Osteoblast (primary cell): Measurements from ENCODE around the gene MAD1L1. TPM values are rescaled to one million over a fixed set of nuclear protein-coding genes. Genes with fewer than 3 reads are reported as not detected.

Experiments
- DNase-seq: peaks from one replicate; pipeline ENCODE4 v3.0.0; 2011; ENCODE audit warnings: low spot score, mixed read lengths; ENCODE audit not compliant: insufficient read length; ENCODE audit errors: missing footprints
- H2AFZ ChIP-seq: 2 replicates; pipeline ENCODE4 v1.6.0; 2011; ENCODE audit warnings: mild to moderate bottlenecking, low read length
- H3K27ac ChIP-seq: 2 replicates; pipeline ENCODE4 v1.5.1; 2011; ENCODE audit warnings: mild to moderate bottlenecking, low read depth, low read length, moderate library complexity
- H3K27me3 ChIP-seq: 2 replicates; pipeline ENCODE4 v1.6.0; 2012; ENCODE audit warnings: mild to moderate bottlenecking, control low read depth, inconsistent platforms, low read length, moderate library complexity; ENCODE audit not compliant: insufficient read depth
- H3K36me3 ChIP-seq: 2 replicates; pipeline ENCODE4 v1.5.1; 2011; ENCODE audit warnings: mild to moderate bottlenecking, low read length, control low read depth, moderate library complexity; ENCODE audit not compliant: insufficient read depth
- H3K4me1 ChIP-seq: 2 replicates; pipeline ENCODE4 v1.5.1; 2011; ENCODE audit warnings: mild to moderate bottlenecking, low read length, control low read depth, moderate library complexity; ENCODE audit not compliant: insufficient read depth
- H3K4me2 ChIP-seq: 2 replicates; pipeline ENCODE4 v1.6.0; 2011; ENCODE audit warnings: mild to moderate bottlenecking, low read length; ENCODE audit not compliant: insufficient read depth
- H3K4me3 ChIP-seq: fragments of 200-600 bp; sonication (generic); 3 replicates; pipeline ENCODE4 v1.5.1; 2012; ENCODE audit warnings: mild to moderate bottlenecking, low read length, inconsistent platforms; ENCODE audit not compliant: insufficient read depth
- H3K79me2 ChIP-seq: 2 replicates; pipeline ENCODE4 v1.6.0; 2012; ENCODE audit warnings: mild to moderate bottlenecking, low read length, control low read depth, inconsistent platforms; ENCODE audit not compliant: insufficient read depth
- H3K9me3 ChIP-seq: 2 replicates; pipeline ENCODE4 v1.5.1; 2011; ENCODE audit warnings: low read depth, low read length, control low read depth
- H4K20me1 ChIP-seq: 2 replicates; pipeline ENCODE4 v1.6.0; 2012; ENCODE audit warnings: mild to moderate bottlenecking, low read length, control low read depth; ENCODE audit not compliant: insufficient read depth
- total RNA-seq: library from RNA; depleted of rRNA; stranded (reverse); fragments of >200 nt; gene quantifications from 2 replicates; pipeline ENCODE4 v1.2.3, GENCODE V29; 2012
- TF ChIP-seq, protein P1 (sequence below): IDR thresholded peaks from 2 replicates; pipeline ENCODE4 v1.5.1; 2011; ENCODE audit warnings: mild to moderate bottlenecking, low read depth, low read length, moderate library complexity; ENCODE audit errors: extremely low read depth

The MAD1L1 gene
- total RNA-seq, 1 donor, result 66.2 TPM

DNA sequence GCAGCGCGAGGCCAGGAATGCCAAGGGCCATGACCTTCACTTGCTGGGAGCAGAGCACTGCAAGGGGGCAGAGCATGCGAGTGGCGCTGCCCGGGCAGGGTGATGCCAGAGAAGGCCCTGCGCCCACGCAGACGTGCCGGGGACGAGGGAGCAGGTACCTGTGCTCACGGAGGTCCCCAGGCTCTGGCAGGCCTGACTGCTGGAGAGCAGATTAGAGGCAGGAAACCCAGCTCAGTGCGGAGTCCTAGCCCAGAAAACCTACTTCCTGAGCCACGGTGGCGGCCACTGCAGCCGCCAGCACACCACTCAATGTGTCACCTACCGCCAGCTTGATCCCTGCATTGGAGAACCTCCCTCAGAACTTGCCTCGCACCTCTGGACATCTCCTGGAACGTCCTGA is 148.4 kb downstream of the MAD1L1 start:
- Histone ChIP-seq H3K27ac (no peak overlapping the region), H3K4me3 (no peak overlapping the region), H4K20me1 (no peaks in the 10 kb centered on the region), H3K36me3 (no peaks in the 10 kb centered on the region), H2AFZ (no peak overlapping the region), H3K27me3 (no peaks in the 10 kb centered on the region), H3K4me1 (no peaks in the 10 kb centered on the region), H3K9me3 (no peaks in the 10 kb centered on the region), H3K79me2 (no peaks in the 10 kb centered on the region), H3K4me2 (no peak overlapping the region)
- DNase-seq, result no peak
- TF ChIP-seq, protein P1, sequence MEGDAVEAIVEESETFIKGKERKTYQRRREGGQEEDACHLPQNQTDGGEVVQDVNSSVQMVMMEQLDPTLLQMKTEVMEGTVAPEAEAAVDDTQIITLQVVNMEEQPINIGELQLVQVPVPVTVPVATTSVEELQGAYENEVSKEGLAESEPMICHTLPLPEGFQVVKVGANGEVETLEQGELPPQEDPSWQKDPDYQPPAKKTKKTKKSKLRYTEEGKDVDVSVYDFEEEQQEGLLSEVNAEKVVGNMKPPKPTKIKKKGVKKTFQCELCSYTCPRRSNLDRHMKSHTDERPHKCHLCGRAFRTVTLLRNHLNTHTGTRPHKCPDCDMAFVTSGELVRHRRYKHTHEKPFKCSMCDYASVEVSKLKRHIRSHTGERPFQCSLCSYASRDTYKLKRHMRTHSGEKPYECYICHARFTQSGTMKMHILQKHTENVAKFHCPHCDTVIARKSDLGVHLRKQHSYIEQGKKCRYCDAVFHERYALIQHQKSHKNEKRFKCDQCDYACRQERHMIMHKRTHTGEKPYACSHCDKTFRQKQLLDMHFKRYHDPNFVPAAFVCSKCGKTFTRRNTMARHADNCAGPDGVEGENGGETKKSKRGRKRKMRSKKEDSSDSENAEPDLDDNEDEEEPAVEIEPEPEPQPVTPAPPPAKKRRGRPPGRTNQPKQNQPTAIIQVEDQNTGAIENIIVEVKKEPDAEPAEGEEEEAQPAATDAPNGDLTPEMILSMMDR, result no peak

DNA sequence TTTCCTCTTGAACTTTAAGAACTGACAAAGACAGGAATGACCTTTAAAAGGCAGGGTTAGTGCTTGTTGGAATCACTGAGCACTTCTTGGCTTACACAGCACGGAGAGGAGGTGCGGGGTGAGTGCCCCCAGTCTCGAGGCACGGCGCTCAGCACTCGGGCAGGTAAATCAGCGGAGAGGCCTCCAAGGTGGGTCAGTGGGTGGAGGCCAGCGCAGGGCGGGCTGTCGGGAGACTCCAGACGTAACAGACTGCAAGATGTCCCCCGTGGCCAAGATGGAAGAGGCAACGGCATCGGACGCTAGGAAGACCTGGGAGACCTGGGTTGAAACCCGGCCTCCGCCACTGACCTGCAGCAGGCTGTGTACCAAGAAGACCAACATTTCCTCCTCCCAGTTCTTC is 149.4 kb downstream of the MAD1L1 start:
- TF ChIP-seq, protein P1, result no peak
- H3K9me3 ChIP-seq, result no peaks in the 10 kb centered on the region
- no peaks in the 10 kb centered on the region for H3K36me3 ChIP-seq
- no peak overlapping the region for H2AFZ ChIP-seq
- no peaks in the 10 kb centered on the region for H3K79me2 ChIP-seq
- H4K20me1 ChIP-seq, result no peaks in the 10 kb centered on the region
- no peak overlapping the region for H3K4me3 ChIP-seq
- H3K4me1 ChIP-seq, result no peaks in the 10 kb centered on the region
- H3K4me2 ChIP-seq, result no peak overlapping the region
- H3K27me3 ChIP-seq, result no peaks in the 10 kb centered on the region
- H3K27ac ChIP-seq, result no peak overlapping the region
- DNase-seq, result no peak

DNA sequence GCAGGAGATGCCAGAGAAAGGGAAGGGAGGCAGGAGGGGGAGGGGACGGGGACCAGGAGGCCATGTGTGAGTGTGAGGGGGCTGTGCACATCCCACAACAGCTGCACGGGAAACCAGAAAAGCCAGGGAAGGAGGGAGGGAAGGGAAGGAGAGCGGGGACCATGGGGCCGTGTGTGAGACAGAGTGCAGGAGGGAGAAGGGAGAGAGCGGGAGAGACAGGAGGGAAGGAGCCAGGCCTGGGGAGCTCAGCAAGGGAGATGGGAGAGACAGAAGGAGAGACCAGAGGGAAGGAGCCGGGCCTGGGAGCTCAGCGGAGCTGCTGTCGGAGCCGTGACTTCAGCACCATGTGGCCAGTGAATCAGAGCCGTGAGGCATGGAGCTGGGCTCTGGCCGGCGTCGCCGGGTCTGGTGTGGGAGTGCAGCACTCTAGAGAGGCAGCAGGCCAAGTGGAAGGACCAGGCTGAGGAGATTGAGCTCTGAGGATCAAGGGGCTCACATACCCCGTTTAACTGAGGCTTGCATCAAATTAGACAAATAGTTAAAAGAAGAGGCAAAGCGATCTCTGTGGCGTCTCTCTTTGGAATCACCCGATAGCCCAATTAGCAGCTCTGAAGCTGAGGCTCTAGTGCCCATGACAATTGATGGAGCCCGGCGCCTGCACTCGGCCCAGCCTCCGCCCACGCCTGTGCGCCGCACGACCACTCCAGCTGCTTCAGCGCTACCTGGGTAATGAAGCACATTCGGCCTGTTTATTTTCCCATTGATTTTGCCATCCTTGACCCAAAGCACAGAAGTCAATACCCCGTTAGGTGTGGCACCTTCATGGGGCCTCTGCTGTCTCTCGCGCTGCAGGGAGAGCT is 150.4 kb downstream of the MAD1L1 start:
- Histone ChIP-seq H3K9me3 (no peaks in the 10 kb centered on the region), H3K4me2 (no peak overlapping the region), H3K27me3 (no peaks in the 10 kb centered on the region), H4K20me1 (no peaks in the 10 kb centered on the region), H3K27ac (peak overlapping the region; percentile 45), H3K36me3 (no peaks in the 10 kb centered on the region), H2AFZ (peak overlapping the region; percentile 72), H3K79me2 (no peaks in the 10 kb centered on the region), H3K4me1 (no peaks in the 10 kb centered on the region), H3K4me3 (no peak overlapping the region)
- TF ChIP-seq, protein P1, result no peak
- peak; percentile 98 for DNase-seq

DNA sequence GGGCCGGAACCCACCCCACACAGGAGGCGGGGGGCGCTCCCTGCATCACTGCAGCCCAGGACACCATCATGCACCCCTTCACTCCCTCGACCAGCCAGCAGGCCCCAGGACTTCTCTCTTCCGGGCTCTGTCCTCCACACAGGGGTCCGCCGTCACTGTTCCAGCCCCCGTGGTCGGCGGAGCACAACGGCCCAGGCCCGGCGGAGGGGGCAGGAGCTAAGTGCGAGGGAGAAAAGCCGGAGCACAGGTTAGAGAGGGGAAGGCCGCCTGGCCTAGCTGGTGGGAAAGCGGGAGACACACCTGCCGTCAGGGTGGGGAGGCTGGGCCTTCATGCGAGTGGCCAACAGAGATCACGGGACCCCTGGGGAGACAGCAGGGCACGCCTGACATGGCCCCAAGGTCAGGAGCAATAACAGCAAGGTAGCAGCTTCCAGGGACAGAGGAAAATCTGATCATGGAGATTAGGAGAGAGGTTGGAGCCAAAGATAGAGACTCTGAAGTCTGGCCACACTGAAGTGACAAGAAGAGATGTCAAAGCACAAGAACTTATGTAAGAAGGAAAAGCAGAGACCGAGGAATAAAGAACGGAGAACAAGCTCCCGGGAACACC is 151.1 kb downstream of the MAD1L1 start:
- TF ChIP-seq, protein P1, result no peak
- H3K4me2 ChIP-seq, result no peak overlapping the region
- H3K4me3 ChIP-seq, result no peak overlapping the region
- H3K4me1 ChIP-seq, result no peaks in the 10 kb centered on the region
- DNase-seq, result no peak
- H4K20me1 ChIP-seq, result no peaks in the 10 kb centered on the region
- no peaks in the 10 kb centered on the region for H3K9me3 ChIP-seq
- no peaks in the 10 kb centered on the region for H3K36me3 ChIP-seq
- peak overlapping the region; percentile 45 for H3K27ac ChIP-seq
- no peaks in the 10 kb centered on the region for H3K27me3 ChIP-seq
- H3K79me2 ChIP-seq, result no peaks in the 10 kb centered on the region
- no peak overlapping the region for H2AFZ ChIP-seq
